Eye (tissue), 1 donor: ENCODE measurements around the gene CD300H.

Experiments
- DNase-seq: peaks from one replicate; pipeline ENCODE4 v3.0.0-alpha.2; 2015

The CD300H gene

DNA sequence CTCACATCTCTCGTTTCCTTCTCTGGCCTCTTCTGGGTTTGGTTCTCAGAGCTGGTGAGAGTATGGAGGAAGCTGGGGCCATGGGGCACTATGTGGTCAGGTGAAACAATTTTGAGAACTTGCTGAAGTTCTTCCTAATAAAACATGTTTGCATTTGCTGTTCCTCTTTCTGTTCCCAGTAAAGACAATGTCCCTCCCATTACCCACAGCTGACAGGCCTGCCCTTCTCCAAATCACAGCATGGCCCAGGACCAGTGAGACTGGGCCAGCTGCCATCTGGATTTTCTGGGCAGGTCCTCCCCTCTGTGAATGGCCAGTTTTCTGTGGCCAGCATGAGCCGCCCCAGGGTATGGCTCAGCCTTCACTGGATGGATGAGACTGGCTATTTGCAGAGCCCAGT, at the start of gene CD300H:
CD300H (minus strand) TSS at position 113 of the 400 bp plus-strand sequence.
- DNase-seq = no peak

DNA sequence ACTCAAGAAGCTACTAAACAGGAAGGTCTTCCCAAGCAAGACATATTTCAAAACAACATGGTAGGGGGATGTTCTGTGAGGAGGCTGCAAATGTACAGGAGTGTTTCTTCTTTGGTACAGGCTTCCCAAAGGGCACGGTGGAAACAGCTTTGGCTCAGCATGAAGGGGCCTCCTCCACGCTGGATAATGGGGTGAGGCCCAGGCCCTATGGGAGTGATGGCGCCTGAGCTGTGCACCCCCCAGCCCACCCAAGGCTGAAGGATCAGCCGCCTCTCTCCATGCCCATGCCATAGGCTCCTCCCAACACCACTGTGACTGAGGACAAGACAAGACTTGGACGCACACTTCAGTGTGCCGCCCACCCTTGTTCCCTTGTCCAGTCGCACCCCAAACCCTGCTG, 49.4 kb upstream of the CD300H start:
- no peak for DNase-seq

DNA sequence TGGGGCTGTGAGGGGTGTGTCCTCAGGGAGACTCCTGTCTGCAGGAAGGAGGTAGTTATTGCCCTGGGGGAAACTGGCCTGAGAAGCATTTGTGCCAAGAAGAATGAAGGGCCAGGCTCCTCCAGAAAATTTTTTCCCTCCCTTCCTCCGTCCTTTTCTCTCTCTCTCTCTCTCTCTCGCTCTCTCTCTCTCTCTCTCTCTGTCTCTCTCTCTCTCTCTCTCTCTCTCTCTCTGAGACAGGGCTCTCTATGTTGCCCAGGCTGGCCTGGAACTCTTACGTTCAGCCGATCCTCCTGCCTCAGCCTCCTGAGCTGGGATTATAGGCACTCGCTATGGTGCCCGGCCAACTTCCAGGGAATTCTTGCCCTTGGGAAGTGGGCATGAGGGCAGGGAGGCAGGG, 44.7 kb upstream of the CD300H start:
- DNase-seq = no peak

DNA sequence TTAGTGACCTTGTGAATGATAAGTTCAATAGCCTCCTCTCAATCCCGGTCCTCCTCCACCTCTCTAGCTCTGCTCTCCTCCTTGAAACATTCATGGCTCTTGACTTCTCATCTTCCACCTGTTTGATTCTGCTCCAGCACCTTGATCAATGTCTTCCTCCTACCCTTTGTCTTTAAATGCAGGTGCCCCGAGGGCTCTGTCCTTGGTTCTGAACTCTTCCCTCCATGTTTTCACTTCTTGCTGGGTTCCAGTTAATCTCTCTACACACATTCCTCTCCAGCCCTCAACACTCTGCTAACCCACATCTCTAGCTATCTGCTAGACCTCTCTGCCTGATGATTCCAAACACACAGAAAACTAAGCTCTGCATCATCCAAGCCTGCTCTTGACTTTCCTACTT, 42.8 kb upstream of the CD300H start:
- no peak for DNase-seq

DNA sequence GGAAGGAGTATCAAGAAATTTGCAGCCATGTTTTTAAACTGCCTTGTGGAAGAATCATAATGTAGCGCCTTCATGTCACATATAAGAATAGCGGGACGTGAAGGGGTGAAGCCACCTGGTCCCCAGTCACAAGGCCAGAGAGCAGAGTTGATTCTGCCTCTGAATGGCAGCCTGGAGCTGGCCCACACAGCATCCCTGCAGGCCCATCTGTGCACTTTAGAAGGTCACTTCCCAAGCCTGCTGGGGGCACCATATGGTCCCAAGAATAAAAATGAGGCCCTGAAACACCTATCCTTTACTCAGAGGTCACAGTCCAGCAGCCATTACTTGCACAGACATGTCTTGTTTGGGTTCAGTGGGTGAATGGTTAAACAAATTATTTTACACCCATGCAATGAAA, 41.2 kb upstream of the CD300H start:
- DNase-seq = no peak

DNA sequence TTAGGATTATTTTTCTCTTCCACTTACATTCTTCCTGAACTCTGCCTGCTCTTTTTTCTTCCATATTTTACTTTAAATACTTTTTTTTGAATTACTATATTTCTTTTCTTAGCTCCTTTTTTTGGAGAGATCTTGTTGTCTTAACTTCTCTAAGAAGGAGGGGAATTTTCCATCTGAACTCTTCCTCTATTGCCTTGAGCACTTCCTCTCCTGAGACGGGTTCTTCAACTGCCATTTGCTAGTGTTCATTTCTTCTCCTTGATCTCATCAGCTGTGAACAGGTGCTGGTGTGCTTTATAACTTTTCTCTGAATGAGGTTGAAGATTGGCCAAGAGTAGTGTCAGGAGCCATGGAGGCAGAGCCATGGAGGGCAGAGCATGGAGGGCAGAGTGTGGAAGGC, 39.9 kb upstream of the CD300H start:
- no peak for DNase-seq

DNA sequence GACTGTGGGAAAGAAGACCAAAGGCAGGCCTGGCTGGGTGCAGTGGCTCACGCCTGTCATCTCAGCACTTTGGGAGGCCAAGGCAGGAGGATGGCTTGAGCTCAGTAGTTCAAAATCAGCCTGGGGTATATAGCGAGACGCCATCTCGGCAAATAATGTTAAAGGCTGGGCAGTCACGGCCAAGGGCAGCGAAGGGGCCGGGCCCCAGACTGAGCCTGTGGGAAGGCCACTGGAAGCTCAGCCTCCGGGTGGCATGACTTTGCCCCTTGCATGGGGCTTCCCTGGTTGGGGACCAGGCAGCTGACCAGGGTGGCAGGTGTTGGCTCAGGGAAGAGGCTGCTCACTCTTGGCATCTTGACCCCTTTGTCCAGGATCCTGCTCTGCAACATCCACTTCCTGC, 38.7 kb upstream of the CD300H start:
- no peak for DNase-seq

DNA sequence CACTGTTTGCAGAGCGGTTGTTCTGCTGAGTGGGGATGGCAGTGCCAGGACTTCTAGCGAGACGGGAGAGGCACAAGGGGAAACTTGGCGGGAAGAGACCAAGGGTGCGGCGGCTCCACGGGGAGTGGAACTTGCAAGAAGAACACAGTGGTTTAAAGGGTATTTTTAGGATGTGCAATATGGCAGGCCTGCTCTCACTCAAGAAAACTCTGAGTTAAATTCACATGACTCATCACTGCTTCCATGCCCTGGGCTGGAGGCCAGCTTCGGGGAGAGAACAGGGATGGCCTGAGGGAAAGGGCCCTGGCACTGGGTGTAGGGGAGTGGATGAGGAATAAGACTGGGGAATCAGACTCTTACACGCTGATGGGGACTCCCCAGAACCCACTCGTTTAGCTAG, 38.1 kb upstream of the CD300H start:
- DNase-seq = no peak

DNA sequence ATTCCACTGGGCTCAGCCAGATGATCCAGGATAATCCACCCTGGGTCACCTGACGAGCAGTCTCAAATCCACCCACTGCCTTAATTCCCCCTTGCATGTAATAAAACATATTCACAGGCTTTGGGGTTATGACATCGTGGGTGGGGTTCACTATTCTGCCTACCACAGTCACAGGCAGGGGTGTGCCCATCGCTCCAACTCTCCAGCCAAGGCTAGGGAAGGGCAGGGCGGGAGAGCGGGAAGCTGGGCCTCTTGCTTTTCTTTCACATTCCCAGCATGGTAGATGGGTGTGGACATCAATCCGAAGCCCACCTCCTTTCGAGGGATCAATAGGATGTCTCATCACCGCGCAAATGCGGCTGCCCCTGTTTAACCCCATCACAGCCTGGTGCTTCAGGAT, 37.5 kb upstream of the CD300H start:
- no peak for DNase-seq

DNA sequence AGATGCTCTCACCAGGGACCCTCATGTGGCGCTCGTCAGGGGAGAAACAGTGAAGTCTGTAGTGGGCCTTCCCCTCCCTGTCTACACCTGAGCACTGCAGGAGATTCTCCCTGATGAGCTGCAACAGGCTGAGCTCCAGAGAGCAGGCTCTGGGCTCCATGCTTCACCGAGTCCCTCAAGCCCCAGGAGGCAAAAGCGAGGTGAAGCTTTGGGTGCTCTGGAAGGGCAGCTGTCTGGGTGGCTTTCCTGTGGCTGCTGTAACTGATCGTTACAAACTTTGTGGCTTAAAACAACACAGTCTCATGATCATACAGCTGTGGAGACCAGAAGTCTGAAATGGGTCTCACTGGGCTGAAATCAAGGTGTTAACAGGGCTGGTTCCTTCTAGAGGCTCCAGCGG, 36.9 kb upstream of the CD300H start:
- no peak for DNase-seq

DNA sequence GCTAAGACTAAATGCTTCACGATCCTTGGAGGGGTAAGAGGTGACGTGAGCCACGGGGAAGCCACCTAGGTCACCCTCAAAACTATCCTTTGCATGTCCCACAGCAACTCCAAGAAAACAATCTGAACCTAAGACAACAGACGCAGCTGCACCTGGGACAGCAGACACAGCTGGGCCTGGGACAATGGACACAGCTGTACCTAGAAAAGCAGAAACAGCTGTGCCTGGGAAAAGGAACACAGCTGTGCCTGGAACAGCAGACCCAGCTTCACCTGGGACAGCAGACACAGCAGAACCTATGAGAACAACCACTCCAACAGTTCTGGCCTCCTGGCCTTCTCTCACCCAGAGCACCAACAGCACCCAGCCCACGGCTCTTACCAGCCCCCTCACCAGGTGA, 36.4 kb upstream of the CD300H start:
- DNase-seq = no peak

DNA sequence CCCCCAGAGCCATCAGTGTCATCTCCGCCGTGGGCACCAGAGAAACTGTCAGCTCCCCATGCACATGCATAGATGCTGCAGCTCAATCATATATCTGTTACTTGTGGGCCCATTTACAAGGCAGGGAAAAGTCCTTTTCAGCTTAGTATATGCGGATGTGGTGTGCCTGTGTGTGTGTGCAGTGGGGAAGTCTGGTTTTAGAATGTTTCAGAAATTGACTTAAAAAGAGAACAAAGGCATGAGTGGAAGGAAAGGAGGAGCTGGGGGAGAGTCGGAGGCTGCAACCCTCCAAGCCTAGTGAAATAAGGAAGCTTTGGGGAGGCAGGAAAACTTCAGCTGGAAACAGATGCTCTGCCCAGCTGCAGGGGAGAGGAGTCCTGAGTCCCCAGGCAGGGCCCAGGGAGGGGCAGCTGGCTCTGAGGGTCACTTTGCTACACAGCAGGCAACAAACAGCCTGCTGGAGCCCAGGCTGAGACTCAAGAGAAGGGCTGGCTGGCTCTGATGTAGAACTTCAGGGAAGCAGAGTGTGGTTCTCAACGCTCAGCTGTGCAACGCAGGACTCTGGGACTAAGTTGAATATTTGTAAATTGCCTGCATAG, 35.8 kb upstream of the CD300H start:
- DNase-seq = no peak

DNA sequence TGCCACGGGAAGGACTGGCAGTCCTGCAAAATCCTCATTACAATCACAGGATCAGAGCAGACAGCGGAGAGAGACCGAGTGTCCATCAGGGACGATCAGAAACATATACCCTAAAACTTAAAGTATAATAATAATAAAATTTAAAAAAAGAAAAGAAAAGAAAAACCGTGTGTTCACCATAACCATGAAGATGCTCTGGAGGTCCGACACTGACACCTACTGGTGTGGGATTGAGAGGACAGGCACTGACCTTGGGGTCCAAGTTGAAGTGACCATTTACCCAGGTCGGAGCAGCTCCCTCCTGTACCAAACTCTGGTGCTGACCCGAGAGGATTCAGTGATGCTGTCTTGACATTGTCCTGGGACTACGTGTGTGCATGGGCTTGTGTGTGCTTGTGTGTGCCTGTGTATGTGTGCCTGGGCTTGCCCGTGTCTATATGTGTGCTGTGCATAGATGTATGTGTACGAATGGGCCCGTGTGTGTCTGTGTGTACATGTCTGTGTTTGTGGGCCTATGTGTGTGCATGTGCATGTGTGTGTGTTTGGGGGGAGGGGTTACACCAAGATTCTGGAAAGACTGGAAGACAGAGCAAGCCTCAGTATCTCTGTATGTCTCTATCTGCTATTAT, 34.7 kb upstream of the CD300H start:
- DNase-seq = peak; percentile 57

DNA sequence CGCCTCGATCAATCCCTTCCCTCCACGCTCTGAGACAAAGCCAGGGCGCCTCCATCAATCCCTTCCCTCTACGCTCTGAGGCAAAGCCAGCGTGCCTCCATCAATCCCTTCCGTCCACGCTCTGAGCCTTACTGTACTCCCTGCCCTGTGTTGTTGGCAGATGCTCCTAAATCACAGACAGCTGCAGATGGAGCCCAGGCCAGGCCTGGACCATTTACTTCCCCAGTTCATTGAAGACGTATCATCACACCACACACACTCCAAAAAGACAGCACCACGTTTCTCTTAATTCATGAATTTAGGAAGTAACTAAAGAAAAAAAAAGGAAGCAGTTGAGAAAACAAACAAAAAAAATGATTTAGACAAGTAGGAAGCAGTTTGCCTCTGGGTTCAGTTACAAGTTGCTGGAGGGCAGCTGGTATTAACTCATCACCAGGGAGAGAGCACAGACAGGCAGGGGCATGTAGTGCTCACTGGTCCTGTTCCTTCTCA, 32.2 kb upstream of the CD300H start:
- peak; percentile 18 for DNase-seq

DNA sequence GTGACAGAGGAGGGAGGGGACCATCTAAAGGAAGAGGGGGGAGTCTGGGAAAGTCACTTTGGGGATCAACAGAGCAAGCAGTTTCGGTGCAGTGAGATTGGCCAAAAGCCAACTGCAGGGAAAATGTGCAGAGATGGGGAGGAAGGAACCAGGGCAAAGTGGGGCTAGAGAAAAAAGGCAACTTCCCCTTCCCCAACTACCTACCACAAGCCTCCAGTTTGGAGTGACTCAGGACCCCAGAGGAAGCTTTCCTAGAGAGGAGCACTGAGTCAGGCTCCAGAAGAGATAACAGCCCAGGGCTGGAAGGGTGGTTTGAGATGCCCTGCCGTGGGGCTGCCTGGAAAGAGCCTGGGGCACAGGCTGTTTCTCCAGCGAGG, 31.7 kb upstream of the CD300H start:
- DNase-seq = peak; percentile 10

DNA sequence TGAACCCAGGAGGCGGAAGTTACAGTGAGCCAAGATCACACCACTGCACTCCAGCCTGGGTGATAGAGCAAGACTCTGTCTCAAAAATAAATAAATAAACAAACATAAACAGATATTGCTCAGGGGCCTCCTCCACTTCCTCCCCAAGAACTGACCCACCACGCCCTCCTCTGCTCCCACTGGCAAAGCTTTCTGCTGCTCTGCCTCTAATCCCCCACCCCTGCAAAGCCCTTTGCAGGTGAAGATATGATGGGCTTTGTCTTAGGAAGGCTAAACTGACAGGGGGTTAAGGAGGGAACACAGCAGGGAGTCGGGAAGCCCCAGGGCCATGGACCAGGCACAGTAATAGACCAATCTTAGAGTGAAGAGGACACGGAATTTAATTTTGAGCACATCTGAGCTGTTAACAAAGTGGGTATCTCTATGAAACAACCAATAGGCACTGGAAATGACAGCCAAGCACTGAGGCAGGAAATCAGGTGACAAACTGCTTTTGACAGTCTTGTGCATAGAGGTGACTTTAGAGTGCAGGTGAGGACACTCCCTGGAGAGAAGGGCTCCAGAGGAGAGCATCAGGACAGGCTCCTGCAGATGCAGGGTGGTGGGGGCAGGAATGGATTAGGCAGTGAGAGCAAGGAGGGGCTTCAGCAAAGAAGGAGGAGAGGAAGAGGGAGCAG, 31.2 kb upstream of the CD300H start:
- DNase-seq = peak; percentile 26

DNA sequence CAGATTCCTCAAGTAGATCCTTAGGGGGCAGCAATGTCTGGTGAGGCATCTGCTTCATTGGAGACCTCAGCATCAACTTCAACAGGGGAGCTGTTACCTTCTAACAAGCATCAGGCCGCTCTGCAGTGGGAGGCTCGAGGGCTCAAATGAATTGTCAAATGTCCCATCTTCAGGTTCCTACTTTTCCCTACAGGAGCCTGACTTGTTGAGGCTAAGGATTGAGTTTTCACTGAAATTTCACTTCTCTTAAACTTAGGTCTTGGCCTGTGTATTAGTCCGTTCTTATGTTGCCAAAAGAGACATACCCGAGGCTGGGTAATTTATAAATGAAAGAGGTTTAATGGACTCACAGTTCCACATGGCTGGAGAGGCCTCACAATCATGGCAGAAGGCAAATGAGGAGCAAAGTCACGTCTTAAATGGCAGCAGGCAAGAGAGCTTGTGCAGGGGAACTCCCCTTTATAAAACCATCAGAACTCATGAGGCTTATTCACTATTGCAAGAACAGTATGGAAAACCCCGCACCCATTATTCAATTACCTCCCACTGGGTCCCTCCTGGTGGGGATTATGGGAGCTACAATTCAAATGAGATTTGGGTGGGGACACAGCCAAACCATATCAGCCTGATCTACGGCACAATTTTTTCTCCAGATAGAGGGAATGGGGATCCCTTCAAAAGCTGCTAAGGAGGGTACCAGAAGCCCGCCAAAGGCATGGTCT, 29.9 kb upstream of the CD300H start:
- DNase-seq = no peak

DNA sequence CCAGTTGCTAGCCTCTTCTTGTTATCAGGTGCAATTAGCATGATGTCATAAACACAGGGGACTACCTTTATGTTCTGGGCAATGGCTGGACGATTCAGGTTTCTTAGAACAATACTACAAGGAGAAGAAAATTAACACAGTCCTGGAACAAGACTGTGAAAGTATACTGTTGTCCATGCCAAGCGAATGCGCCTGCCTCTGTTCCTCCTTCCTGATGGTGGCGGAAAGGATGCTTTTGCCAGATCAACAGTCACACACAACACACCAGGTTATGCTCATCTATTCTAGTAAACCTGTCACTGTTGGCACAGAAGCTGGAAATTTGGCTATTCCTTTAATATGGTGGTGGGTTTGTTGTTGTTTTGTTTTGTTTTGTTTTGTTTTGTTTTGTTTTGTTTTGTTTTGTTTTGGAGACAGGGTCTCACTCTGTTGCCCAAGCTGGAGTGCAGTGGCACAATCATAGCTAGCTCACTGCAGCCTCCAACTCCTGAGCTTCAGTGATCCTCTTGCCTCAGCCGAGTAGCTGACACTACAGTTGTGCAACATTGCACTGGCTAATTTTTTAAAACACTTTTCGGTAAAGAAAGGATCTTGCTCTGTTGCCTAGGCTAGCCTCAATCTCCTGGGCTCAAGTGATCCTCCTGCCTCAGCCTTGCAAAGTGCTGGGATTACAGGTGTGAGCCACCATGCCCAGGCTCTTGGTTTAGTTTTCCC, 27.9 kb upstream of the CD300H start:
- DNase-seq = no peak

DNA sequence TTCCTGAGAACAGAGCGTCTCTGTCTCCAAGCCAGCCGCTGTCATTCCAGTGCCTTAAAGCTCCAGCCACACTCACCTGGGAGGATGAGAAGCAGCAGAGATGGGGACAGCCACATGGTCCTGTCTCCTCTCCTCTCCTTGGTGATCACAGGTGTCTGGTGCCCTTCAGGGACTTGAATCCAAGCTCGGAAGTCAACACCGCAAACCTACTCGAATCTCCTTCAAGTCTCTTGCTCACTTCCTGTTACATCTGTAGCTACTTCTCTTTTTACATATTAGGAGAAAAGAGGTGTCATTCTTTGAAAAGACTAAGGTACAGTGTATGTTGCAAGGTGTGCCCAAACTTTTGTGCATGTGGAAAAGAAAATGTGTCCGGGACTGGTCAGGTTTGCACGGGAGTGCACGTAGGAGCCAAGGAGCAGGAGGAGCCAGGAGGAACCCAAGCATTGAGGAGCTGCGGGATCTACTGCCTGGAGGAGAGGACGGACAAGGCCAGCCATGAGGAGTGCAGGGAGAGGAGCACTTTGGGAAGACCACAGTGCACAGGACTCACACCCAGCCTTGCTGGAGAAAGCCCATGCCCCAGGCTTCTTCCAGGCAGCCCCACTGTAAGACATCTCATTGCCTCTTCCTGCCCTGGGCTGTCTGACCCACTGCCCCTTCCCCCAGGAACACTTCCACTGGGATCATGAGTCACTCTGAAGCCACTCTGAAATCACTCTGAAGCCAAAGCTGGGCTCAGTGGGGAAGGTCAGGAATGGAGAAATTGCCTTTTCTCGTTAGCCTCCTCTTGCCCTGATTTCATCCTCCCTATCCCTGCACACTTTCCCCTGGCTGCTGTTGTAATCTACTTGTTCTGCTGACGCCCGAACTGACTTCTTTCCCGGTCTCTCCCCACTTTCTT, 25.0 kb upstream of the CD300H start, which contains the start of gene CD300LD:
CD300LD (minus strand) TSS at position 197 of the 904 bp plus-strand sequence; CDS start at position 116, 81 bp downstream.
- DNase-seq = no peak

DNA sequence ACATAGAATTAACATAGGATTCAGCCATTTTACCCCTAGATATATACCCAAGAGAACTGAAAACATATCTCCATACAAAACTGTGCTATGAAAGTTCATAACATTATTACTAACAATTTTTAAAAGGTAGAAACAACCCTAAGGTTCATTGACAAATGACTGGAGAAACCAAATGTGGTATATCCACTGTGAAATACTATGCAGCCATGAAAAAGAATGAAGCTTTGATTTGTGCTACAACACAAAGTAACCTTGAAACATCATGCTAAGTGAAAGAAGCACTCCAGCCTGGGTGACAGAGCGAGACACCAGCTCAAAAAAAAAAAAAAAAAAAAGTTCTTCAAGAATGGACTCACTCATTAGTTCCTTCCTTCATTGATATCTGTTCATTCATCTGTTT, 24.2 kb upstream of the CD300H start:
- no peak for DNase-seq

DNA sequence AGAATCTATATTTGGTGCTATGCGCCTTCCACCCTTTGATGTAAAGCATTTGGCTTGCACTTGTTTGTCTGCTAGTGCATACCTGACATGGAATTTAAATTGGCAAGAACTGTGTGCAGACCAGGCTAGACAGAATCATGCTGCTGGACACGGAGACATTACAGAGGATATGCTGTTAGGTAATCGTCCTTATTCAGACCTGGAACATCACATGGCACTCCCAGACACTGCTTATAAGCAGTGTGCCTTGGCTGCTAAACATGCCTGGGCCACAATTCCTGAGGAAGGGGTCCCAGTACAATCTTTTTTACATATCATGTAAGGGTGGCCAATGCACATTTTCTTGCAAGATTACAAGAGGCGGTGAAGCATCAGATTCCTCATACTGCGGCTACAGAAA, 18.4 kb upstream of the CD300H start:
- no peak for DNase-seq
